GM21381 (cell line): ENCODE results near the gene VPS26C.

ENCODE experiments used
- ATAC-seq: cut with Tn5 transposase; IDR thresholded peaks from one replicate; pipeline ENCODE4 v1.9.1; 2021; ENCODE audit warnings: mild to moderate bottlenecking, moderate library complexity; ENCODE audit not compliant: unreplicated experiment

The VPS26C gene

GRCh38 chr21:37266515-37267221 is 466 bp downstream of the VPS26C start:
- peak; percentile 4 for ATAC-seq

GRCh38 chr21:37264808-37265207 is 2.3 kb downstream of the VPS26C start:
- ATAC-seq, result no peak

GRCh38 chr21:37263827-37264600 is 3.1 kb downstream of the VPS26C start:
- no peak for ATAC-seq

GRCh38 chr21:37259426-37259825 is 7.7 kb downstream of the VPS26C start:
- ATAC-seq, result no peak

GRCh38 chr21:37257967-37258877 is 8.9 kb downstream of the VPS26C start:
- ATAC-seq, result peak; percentile 64

GRCh38 chr21:37257511-37257966 is 9.6 kb downstream of the VPS26C start:
- ATAC-seq, result peak; percentile 32

GRCh38 chr21:37253991-37254390 is 13.1 kb downstream of the VPS26C start:
- no peak for ATAC-seq

GRCh38 chr21:37251294-37251634 is 15.9 kb downstream of the VPS26C start:
- no peak for ATAC-seq

GRCh38 chr21:37249112-37249904 is 17.8 kb downstream of the VPS26C start:
- ATAC-seq, result no peak

- ATAC-seq, result no peak
Measured at GRCh38 chr21:37248298-37248697, 18.8 kb downstream of the VPS26C start.

- no peak for ATAC-seq
Measured at GRCh38 chr21:37245151-37245550, 22.0 kb downstream of the VPS26C start.

- no peak for ATAC-seq
Measured at GRCh38 chr21:37244501-37245095, 22.5 kb downstream of the VPS26C start.

- ATAC-seq, result no peak
Measured at GRCh38 chr21:37243961-37244360, 23.2 kb downstream of the VPS26C start.

GRCh38 chr21:37241426-37241825 is 25.7 kb downstream of the VPS26C start:
- no peak for ATAC-seq

GRCh38 chr21:37240978-37241377 is 26.2 kb downstream of the VPS26C start:
- ATAC-seq, result no peak

GRCh38 chr21:37237764-37238163 is 29.4 kb downstream of the VPS26C start:
- no peak for ATAC-seq

GRCh38 chr21:37237346-37237745 is 29.8 kb downstream of the VPS26C start:
- ATAC-seq, result no peak

GRCh38 chr21:37233551-37234146 is 33.5 kb downstream of the VPS26C start:
- ATAC-seq, result no peak

- peak; percentile 58 for ATAC-seq
Measured at GRCh38 chr21:37232274-37233018, 34.7 kb downstream of the VPS26C start.
